Measurements from ENCODE around the gene RIPK4. TPM values are rescaled to one million over a fixed set of nuclear protein-coding genes. Genes with fewer than 3 reads are reported as not detected.

Gene RIPK4
- total and polyA plus RNA-seq, 2 of the 13 experiments (the other 11 are each of a cell fraction or from before 2014, with no cell fraction given): 3.1 to 4.9 TPM

DNA sequence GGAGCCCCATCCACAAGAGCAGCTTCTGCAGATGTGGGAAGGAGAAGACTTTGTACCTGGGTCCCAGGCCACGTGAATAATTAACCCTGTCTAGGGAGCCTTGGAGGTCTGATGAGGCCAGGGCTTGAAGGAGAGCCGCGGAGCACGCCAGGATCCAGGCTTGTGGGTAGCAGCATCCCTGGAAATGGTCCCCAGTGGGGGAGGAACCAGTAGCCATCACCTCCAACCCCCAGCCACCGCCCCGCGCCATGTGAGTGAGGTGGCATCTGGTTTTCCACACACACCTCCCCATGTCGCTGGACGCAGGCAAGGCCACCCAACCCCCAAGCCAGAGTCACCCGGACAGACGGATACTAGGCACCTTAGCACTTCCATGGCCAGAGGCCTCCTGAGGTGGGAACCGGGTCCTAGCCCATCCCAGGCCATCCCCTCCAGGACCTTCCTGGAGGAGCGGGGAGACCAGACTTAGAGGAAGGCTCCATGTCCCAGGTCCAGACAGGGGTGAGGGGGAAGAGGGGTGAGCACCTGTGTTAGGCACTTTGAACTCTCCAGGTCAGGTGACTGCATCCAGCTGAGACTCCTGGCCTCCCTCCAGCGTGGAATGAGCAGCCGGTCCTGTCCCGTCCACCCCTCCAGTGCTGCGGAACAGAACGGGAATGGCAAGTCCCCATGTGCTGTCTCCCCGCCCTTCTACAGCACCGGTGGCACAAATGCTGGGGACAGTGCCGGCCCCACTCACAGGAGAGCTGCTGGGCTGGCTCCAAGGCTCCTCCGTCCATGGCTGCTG lies 53.2 kb downstream of the RIPK4 start (continued):
- TF ChIP-seq, protein P1, sequence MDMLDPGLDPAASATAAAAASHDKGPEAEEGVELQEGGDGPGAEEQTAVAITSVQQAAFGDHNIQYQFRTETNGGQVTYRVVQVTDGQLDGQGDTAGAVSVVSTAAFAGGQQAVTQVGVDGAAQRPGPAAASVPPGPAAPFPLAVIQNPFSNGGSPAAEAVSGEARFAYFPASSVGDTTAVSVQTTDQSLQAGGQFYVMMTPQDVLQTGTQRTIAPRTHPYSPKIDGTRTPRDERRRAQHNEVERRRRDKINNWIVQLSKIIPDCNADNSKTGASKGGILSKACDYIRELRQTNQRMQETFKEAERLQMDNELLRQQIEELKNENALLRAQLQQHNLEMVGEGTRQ (IDR thresholded peaks at IDR 0.05; ENCODE audit: low read depth, low read length): peak; percentile 57; the same call in 1 of the 2 replicates
- TF ChIP-seq, protein P1 (CRISPR knock-in tag; IDR thresholded peaks at IDR 0.05; ENCODE audit: borderline replicate concordance): peak; percentile 55; the same call in 1 of the 2 replicates
- TF ChIP-seq MYC (CRISPR knock-in tag; IDR thresholded peaks at IDR 0.05; ENCODE audit: borderline replicate concordance) (peak; percentile 34; the same call in 1 of the 2 replicates), ZBTB20 (CRISPR knock-in tag; IDR thresholded peaks at IDR 0.05; ENCODE audit: borderline replicate concordance, low read depth) (0 out of 2 replicates have a peak, but pooled peaks have one; percentile 34), GPN1 (CRISPR knock-in tag; IDR thresholded peaks at IDR 0.05; ENCODE audit: borderline replicate concordance) (no peak), MTA1 (CRISPR knock-in tag; IDR thresholded peaks at IDR 0.05; ENCODE audit: borderline replicate concordance) (peak; percentile 79; the same call in 1 of the 2 replicates), SALL1 (CRISPR knock-in tag; IDR thresholded peaks at IDR 0.05) (peak; percentile 64), TFE3 (CRISPR knock-in tag; IDR thresholded peaks at IDR 0.05) (peak; percentile 62), MLLT10 (CRISPR knock-in tag; IDR thresholded peaks at IDR 0.05) (no peak), EP300 (IDR thresholded peaks at IDR 0.05; ENCODE audit: low read depth in 2 of 2, low read length in 2 of 2) (peak in 1 of 2 experiments; percentile 17; a peak in 1 of 4 replicates), EP300 (CRISPR knock-in tag; IDR thresholded peaks at IDR 0.05; ENCODE audit: borderline replicate concordance) (no peak), ASH2L (IDR thresholded peaks at IDR 0.05; ENCODE audit: insufficient read length, low read depth, low read length) (peak; percentile 9), CHCHD3 (CRISPR knock-in tag; IDR thresholded peaks at IDR 0.05) (0 out of 2 replicates have a peak, but pooled peaks have one; percentile 41), SP2 (CRISPR knock-in tag; IDR thresholded peaks at IDR 0.05) (0 out of 2 replicates have a peak, but pooled peaks have one; percentile 16), CHD4 (IDR thresholded peaks at IDR 0.05; ENCODE audit: borderline replicate concordance, low read length) (no peak), TEAD3 (CRISPR knock-in tag; optimal IDR thresholded peaks at IDR 0.05; ENCODE audit: borderline replicate concordance) (peak; percentile 29), MLX (CRISPR knock-in tag; IDR thresholded peaks at IDR 0.05) (peak; percentile 21; the same call in 1 of the 2 replicates), HNF4A (CRISPR knock-in tag; IDR thresholded peaks at IDR 0.05) (peak; percentile 64), ZNF781 (CRISPR knock-in tag; IDR thresholded peaks at IDR 0.05; ENCODE audit: borderline replicate concordance, not compliant biosample characterization) (no peak), ZNF788 (CRISPR knock-in tag; IDR thresholded peaks at IDR 0.05; ENCODE audit: borderline replicate concordance) (0 out of 2 replicates have a peak, but pooled peaks have one; percentile 11), BCL3 (CRISPR knock-in tag; IDR thresholded peaks at IDR 0.05) (0 out of 2 replicates have a peak, but pooled peaks have one; percentile 27), ZFX (CRISPR knock-in tag; IDR thresholded peaks at IDR 0.05; ENCODE audit: low read depth) (peak; percentile 32; the same call in 1 of the 2 replicates)
- TF ChIP-seq, protein P2, sequence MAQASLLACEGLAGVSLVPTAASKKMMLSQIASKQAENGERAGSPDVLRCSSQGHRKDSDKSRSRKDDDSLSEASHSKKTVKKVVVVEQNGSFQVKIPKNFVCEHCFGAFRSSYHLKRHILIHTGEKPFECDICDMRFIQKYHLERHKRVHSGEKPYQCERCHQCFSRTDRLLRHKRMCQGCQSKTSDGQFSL (CRISPR knock-in tag; IDR thresholded peaks at IDR 0.05): no peak
